Suprapubic skin (tissue), 4 donors: ENCODE data around the gene MDFI.

Source experiments
- EP300 ChIP-seq: sonication (generic); formaldehyde crosslinking; IDR thresholded peaks from one replicate; pipeline ENCODE4 v1.6.1; 2017; ENCODE audit warnings: antibody characterized with exemption
- POLR2AphosphoS5 ChIP-seq, 3 donors: sonication (generic); formaldehyde crosslinking; IDR thresholded peaks; one replicate each; pipeline ENCODE4 v1.6.1; 2017; ENCODE audit warnings: antibody characterized with exemption in 3 of 3
- TF ChIP-seq, protein P1 (sequence below), 2 donors: fragments of 200-600 bp in 1 of 2; fragments of 450-650 bp in 1 of 2; sonication (generic) in 1 of 2; IDR thresholded peaks; one replicate each; pipeline ENCODE4 v1.5.1; 2016 to 2019; ENCODE audit warnings: antibody characterized with exemption in 2 of 2, mild to moderate bottlenecking in 1 of 2, moderate library complexity in 1 of 2

- no peak for TF ChIP-seq EP300
- TF ChIP-seq POLR2AphosphoS5 (IDR thresholded peaks at IDR 0.05): no peak
- TF ChIP-seq, protein P1, sequence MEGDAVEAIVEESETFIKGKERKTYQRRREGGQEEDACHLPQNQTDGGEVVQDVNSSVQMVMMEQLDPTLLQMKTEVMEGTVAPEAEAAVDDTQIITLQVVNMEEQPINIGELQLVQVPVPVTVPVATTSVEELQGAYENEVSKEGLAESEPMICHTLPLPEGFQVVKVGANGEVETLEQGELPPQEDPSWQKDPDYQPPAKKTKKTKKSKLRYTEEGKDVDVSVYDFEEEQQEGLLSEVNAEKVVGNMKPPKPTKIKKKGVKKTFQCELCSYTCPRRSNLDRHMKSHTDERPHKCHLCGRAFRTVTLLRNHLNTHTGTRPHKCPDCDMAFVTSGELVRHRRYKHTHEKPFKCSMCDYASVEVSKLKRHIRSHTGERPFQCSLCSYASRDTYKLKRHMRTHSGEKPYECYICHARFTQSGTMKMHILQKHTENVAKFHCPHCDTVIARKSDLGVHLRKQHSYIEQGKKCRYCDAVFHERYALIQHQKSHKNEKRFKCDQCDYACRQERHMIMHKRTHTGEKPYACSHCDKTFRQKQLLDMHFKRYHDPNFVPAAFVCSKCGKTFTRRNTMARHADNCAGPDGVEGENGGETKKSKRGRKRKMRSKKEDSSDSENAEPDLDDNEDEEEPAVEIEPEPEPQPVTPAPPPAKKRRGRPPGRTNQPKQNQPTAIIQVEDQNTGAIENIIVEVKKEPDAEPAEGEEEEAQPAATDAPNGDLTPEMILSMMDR (IDR thresholded peaks at IDR 0.05): no peak
Observed at GRCh38 chr6:41615311-41615710, 23.0 kb upstream of the MDFI start.
